ENCODE measurements around the gene HSD17B8. TPM values are rescaled to one million over a fixed set of nuclear protein-coding genes. Genes with fewer than 3 reads are reported as not detected.

HSD17B8 gene
- total RNA-seq, 4 donors from 2014 or later: 2.0 to 15.0 (median 12.9) TPM

- TF ChIP-seq POLR2AphosphoS5 (IDR thresholded peaks at IDR 0.05): no peak
- no peak for TF ChIP-seq CTCF (IDR thresholded peaks at IDR 0.05)
- TF ChIP-seq EP300 (IDR thresholded peaks at IDR 0.05): no peak
- TF ChIP-seq POLR2A (IDR thresholded peaks at IDR 0.05; ENCODE audit: low read depth): no peak
- WGBS: 91% methylated on average over 15 of the region's 19 CpGs
- Histone ChIP-seq H3K27ac (replicated peaks in 1 of 4) (no peak overlapping the region), H3K36me3 (no peaks in the 10 kb centered on the region), H3K27me3 (peaks cover 0 to 7% (median 0%) of the 10 kb centered on the region in 4 donors), H3K9me3 (no peaks in the 10 kb centered on the region), H3K4me1 (no peaks in the 10 kb centered on the region), H3K4me3 (no peak overlapping the region)
- no peak for DNase-seq (ENCODE audit: extremely low spot score)
- intact Hi-C loops (cut with DNase I): no loop called here
Observed at GRCh38 chr6:33167374-33168283, 36.8 kb upstream of the HSD17B8 start.

GRCh38 chr6:33168284-33168601, 36.2 kb upstream of the HSD17B8 start:
- TF ChIP-seq POLR2AphosphoS5 (IDR thresholded peaks at IDR 0.05): no peak
- no peak for TF ChIP-seq POLR2A (IDR thresholded peaks at IDR 0.05; ENCODE audit: low read depth)
- no peak for TF ChIP-seq CTCF (IDR thresholded peaks at IDR 0.05)
- no peak for TF ChIP-seq EP300 (IDR thresholded peaks at IDR 0.05)
- intact Hi-C loops (cut with DNase I): no loop called here
- no peak overlapping the region for H3K27ac ChIP-seq (replicated peaks in 1 of 4)
- H3K36me3 ChIP-seq: no peaks in the 10 kb centered on the region
- H3K27me3 ChIP-seq: peaks cover 0 to 7% (median 0%) of the 10 kb centered on the region in 4 donors
- H3K9me3 ChIP-seq: no peaks in the 10 kb centered on the region
- no peak overlapping the region for H3K4me3 ChIP-seq
- no peak for DNase-seq (ENCODE audit: extremely low spot score)
- H3K4me1 ChIP-seq: no peaks in the 10 kb centered on the region
- 68% methylated on average over 5 of the region's 6 CpGs for WGBS

GRCh38 chr6:33168639-33169038, 35.8 kb upstream of the HSD17B8 start:
- no peak for TF ChIP-seq POLR2AphosphoS5 (IDR thresholded peaks at IDR 0.05)
- TF ChIP-seq POLR2A (IDR thresholded peaks at IDR 0.05; ENCODE audit: low read depth): no peak
- no peak for TF ChIP-seq EP300 (IDR thresholded peaks at IDR 0.05)
- TF ChIP-seq CTCF (IDR thresholded peaks at IDR 0.05): no peak
- DNase-seq (ENCODE audit: extremely low spot score): no peak

GRCh38 chr6:33169291-33170175, 34.9 kb upstream of the HSD17B8 start:
- no peak overlapping the region for H3K27ac ChIP-seq (replicated peaks in 1 of 4)
- TF ChIP-seq EP300 (IDR thresholded peaks at IDR 0.05) (no peak), POLR2AphosphoS5 (IDR thresholded peaks at IDR 0.05) (no peak), CTCF (IDR thresholded peaks at IDR 0.05) (no peak), POLR2A (IDR thresholded peaks at IDR 0.05; ENCODE audit: low read depth) (no peak)
- 93% methylated on average over 10 of the region's 10 CpGs for WGBS
- no peak overlapping the region for H3K4me3 ChIP-seq
- H3K27me3 ChIP-seq: peaks cover 0 to 4% (median 0%) of the 10 kb centered on the region in 4 donors
- H3K9me3 ChIP-seq: no peaks in the 10 kb centered on the region
- intact Hi-C loops (cut with DNase I): no loop called here
- DNase-seq (ENCODE audit: extremely low spot score): no peak
- H3K36me3 ChIP-seq: no peaks in the 10 kb centered on the region
- H3K4me1 ChIP-seq: no peaks in the 10 kb centered on the region

More at GRCh38 chr6:33168639-33169038, 35.8 kb upstream of the HSD17B8 start:
- Histone ChIP-seq H3K27ac (replicated peaks in 1 of 4) (no peak overlapping the region), H3K4me1 (no peaks in the 10 kb centered on the region), H3K9me3 (no peaks in the 10 kb centered on the region), H3K27me3 (peaks cover 0 to 7% (median 0%) of the 10 kb centered on the region in 4 donors), H3K4me3 (no peak overlapping the region), H3K36me3 (no peaks in the 10 kb centered on the region)
- intact Hi-C loops (cut with DNase I): no loop called here
- WGBS: no CpG with 5 or more reads among the region's 5 CpGs
